Motor neuron (in vitro differentiated cells): ENCODE results near the gene SUPT6H. TPM values are rescaled to one million over a fixed set of nuclear protein-coding genes. Genes with fewer than 3 reads are reported as not detected.

ENCODE experiments used
- ATAC-seq, 8 experiments: fragments of 200-7000 bp; cut with Tn5 transposase; replicated peaks in 6 of 8; 2 replicates each; pipeline ENCODE4 v1.8.0; 2021; ENCODE audit warnings: mild to moderate bottlenecking in 8 of 8, moderate library complexity in 8 of 8
- H3K27ac ChIP-seq, 2 donors: fragments of 250-450 bp; sonication (Bioruptor Pico); 2 replicates each; pipeline ENCODE4 v1.9.0; 2021; ENCODE audit warnings: antibody characterized with exemption in 2 of 2, mild to moderate bottlenecking in 2 of 2, moderate library complexity in 1 of 2
- H3K4me1 ChIP-seq, 2 donors: fragments of 250-450 bp; sonication (Bioruptor Pico); replicated peaks in 1 of 2; 2 replicates each; pipeline ENCODE4 v1.6.1; 2021; ENCODE audit warnings: antibody characterized with exemption in 2 of 2, mild to moderate bottlenecking in 2 of 2, moderate library complexity in 1 of 2
- H3K4me3 ChIP-seq, 5 donors: fragments of 250-450 bp; sonication (Bioruptor Pico); 2 replicates each; pipeline ENCODE4 v1.9.0; 2021; ENCODE audit warnings: antibody characterized with exemption in 5 of 5, mild to moderate bottlenecking in 5 of 5, moderate library complexity in 4 of 5
- WGBS, 10 experiments: fragments of 450-650 bp; shearing (Covaris generic); methylation state at CpG; one replicate each; pipeline ENCODE4 v1.0.0; 2022; 5-methylcytosine and 5-hydroxymethylcytosine counted together
- in situ Hi-C, 9 experiments: fragments of 400-800 bp; cut with MboI; loops; one replicate each; pipeline ENCODE4 v1.15.0; 2021; ENCODE audit warnings: low sequenced_read_pairs in 9 of 9, low pct_unique_long_range_greater_than_20kb in 2 of 9; ENCODE audit not compliant: unreplicated experiment in 9 of 9
- total RNA-seq, 8 experiments: library from RNA; unstranded; fragments of 300-600 nt; gene quantifications; 2 replicates each; pipeline versions ENCODE4 v1.2.3 to v1.2.4, GENCODE V29; 2022

The SUPT6H gene
- total RNA-seq, 8 experiments from 2014 or later, result 23.1 to 109 (median 45.0) TPM

- no peak overlapping the region for H3K27ac ChIP-seq
- in situ Hi-C loops, result loop anchor here in 1 of 9 experiments (25.0 kb wide), 1 partner anchor 94 kb away; the partner anchor contains the start of gene RSKR
- H3K4me1 ChIP-seq, result peaks cover 5 to 6% of the 10 kb centered on the region in 2 donors
- no peak overlapping the region for H3K4me3 ChIP-seq
- 92% methylated on average over 2 of the region's 7 CpGs; no CpG with 5 or more reads in 8 of the 10 experiments for WGBS, 10 experiments
- ATAC-seq, result no peak
Observed at GRCh38 chr17:28706471-28707338, 44.7 kb downstream of the SUPT6H start.

GRCh38 chr17:28707339-28707720 is 45.3 kb downstream of the SUPT6H start:
- Histone ChIP-seq H3K27ac (no peak overlapping the region), H3K4me1 (peaks cover 10 to 12% of the 10 kb centered on the region in 2 donors), H3K4me3 (no peak overlapping the region)
- in situ Hi-C loops, result loop anchor here in 1 of 9 experiments (25.0 kb wide), 1 partner anchor 95 kb away; the partner anchor contains the start of gene RSKR
- no peak for ATAC-seq
- WGBS, 10 experiments, result 40 to 100% (median 75%) methylated on average over 1 to 2 of the region's 2 CpGs; no CpG with 5 or more reads in 3 of the 10 experiments

DNA sequence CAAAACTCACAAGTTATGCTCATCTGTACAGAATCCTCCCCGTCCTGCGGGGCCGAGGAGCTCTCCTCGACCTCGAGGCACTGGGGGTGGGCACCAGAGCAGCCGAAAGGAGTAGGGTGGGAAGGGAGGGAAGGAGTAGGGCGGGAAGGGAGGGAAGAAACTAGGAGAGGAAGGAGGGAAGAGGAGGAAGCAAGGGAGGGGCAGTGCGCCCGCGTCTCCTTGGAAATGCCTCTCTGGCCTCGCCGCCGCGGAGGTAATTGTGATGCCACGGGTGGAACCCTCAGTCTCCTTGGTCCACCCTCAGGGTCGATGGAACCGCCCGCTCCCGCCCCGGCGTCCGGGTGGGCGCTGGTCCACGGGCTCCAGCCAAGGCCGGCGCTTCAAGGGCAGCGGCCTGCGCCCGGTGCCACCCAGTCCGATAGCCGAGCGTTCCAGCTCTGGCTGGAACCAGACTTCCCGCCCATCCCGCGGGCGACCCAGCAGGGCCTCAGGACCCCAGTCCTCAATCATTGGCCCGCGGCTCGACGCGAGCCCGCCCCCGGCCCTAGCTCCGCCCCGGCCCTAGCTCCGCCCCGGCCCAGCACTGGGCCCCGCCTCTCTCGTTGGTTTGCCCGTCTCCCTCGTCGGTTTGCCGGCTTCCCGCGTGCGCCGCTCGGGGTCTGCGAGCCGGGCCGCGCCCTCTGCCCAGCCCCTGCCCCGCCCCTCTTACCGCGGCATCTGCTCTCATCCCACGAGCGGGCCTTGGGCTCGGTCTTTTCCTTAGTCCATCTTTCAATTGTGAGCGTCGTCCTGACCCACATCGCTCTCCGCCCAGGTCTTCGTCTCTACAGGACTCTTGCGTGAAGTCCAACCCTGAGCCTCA is 49.1 kb downstream of the SUPT6H start:
- Histone ChIP-seq H3K4me3 (peak overlapping the region; percentile 52 to 69 (median 61)), H3K27ac (peak overlapping the region; percentile 88 to 93), H3K4me1 (peaks cover 15 to 17% of the 10 kb centered on the region in 2 donors)
- in situ Hi-C loops, result loop anchor here in 1 of 9 experiments (25.0 kb wide), 1 partner anchor 99 kb away; the partner anchor contains the start of gene RSKR
- WGBS, 10 experiments, result 0% methylated on average over 1 of the region's 74 CpGs; no CpG with 5 or more reads in 9 of the 10 experiments
- peak; percentile 87 to 93 (median 92) for ATAC-seq

DNA sequence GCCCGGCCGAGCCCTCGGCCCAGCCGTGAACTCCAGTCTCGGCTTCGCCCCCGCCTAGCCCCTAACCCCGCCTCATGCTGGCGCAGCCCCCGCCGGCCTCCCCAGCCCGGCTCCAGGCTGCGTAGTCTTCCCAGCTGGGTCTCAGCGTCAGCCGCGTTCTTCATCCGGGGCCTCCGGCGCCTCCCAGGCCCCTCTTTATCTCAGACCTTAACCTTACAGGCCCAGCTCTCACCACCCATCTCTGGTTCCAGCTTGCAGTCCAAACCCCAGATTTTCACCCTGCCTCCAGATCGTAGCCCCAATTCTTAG is 49.7 kb downstream of the SUPT6H start, which contains the start of gene PROCA1:
PROCA1 (minus strand) TSS at position 166 of the 309 bp plus-strand sequence. CDS start 228 bp downstream, outside the sequence.
- WGBS, 10 experiments, result no CpG with 5 or more reads among the region's 20 CpGs
- in situ Hi-C loops, result loop anchor here in 1 of 9 experiments (25.0 kb wide), 1 partner anchor 99 kb away; the partner anchor contains the start of gene RSKR
- ATAC-seq, result peak in 2 of 8 experiments; percentile 55 to 59
- peak within 1 kb of the TSS; percentile 52 to 69 (median 61) for H3K4me3 ChIP-seq
- peaks cover 15 to 17% of the 10 kb centered on the region in 2 donors for H3K4me1 ChIP-seq
- H3K27ac ChIP-seq, result peak within 1 kb of the TSS; percentile 88 to 93

GRCh38 chr17:28712032-28712704 is 50.2 kb downstream of the SUPT6H start:
- 40 to 100% methylated on average over 1 of the region's 34 CpGs; no CpG with 5 or more reads in 8 of the 10 experiments for WGBS, 10 experiments
- ATAC-seq, result no peak
- Histone ChIP-seq H3K4me1 (peaks cover 15 to 17% of the 10 kb centered on the region in 2 donors), H3K27ac (peak overlapping the region; percentile 86), H3K4me3 (peak overlapping the region; percentile 19 to 69 (median 61))
- in situ Hi-C loops, result loop anchor here in 1 of 9 experiments (25.0 kb wide), 1 partner anchor 100 kb away; the partner anchor contains the start of gene RSKR

GRCh38 chr17:28712705-28713415 is 50.9 kb downstream of the SUPT6H start:
- Histone ChIP-seq H3K4me3 (no peak overlapping the region), H3K27ac (peak overlapping the region; percentile 86), H3K4me1 (peaks cover 15 to 17% of the 10 kb centered on the region in 2 donors)
- in situ Hi-C loops, result loop anchor here in 1 of 9 experiments (25.0 kb wide), 1 partner anchor 101 kb away; the partner anchor contains the start of gene RSKR
- WGBS, 10 experiments, result 77 to 100% (median 100%) methylated on average over 1 to 5 of the region's 7 CpGs; no CpG with 5 or more reads in 3 of the 10 experiments
- ATAC-seq, result no peak

- ATAC-seq, result no peak
- peaks cover 25 to 26% of the 10 kb centered on the region in 2 donors for H3K4me1 ChIP-seq
- no peak overlapping the region for H3K4me3 ChIP-seq
- no peak overlapping the region for H3K27ac ChIP-seq
- in situ Hi-C loops, result loop anchor here in 1 of 9 experiments (25.0 kb wide), 1 partner anchor 102 kb away; the partner anchor contains the start of gene RSKR
- WGBS, 10 experiments, result 60 to 100% (median 92%) methylated on average over 1 to 3 of the region's 3 CpGs; no CpG with 5 or more reads in 6 of the 10 experiments
Observed at GRCh38 chr17:28714281-28714680, 52.3 kb downstream of the SUPT6H start.

- no peak for ATAC-seq
- no peak overlapping the region for H3K27ac ChIP-seq
- H3K4me1 ChIP-seq, result peaks cover 19 to 21% of the 10 kb centered on the region in 2 donors
- 20 to 100% (median 100%) methylated on average over 1 to 2 of the region's 2 CpGs; no CpG with 5 or more reads in 4 of the 10 experiments for WGBS, 10 experiments
- no peak overlapping the region for H3K4me3 ChIP-seq
- in situ Hi-C loops, result loop anchor here in 1 of 9 experiments (25.0 kb wide), 1 partner anchor 103 kb away; the partner anchor contains the start of gene RSKR
Observed at GRCh38 chr17:28715217-28715616, 53.2 kb downstream of the SUPT6H start.

DNA sequence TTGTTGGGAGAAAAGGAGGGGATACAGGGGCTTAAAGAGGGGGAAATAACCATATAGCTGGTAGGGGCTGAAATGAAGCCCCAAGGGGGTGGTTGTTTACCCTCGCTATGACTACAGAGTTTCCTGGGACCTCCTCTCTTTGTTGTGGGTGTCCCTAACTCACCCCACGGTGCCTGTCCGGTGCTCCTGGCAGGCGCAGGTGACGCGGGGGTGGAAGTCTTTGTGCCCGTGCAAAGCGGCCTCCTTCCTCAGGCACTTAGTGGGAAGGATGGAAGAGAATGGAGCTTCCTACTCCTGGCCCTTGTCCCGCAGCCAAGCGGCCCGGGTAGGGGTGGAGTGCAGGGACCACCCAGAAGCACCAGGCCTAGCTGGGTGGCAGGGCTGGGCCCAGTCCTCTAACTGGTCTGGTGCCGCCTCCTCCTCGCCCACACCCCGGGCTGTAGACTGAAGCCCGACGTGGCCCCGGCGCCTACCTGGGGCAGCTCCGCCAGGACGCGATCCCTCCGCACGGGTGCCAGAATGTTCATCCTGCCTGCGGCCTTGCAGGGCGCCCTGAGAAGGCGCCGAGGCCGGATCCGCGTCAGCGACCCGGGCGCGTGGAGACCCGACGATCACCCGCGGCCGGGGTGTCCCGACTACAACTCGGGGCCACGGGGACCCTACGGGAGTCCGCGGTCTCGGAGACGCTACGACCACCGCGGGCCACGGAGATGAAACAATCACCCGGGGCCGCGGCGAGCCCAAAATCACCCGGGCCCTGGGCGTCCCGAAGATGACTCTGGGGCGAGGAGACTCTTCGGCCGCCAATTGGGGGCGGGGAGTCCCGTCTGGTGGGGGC is 55.0 kb downstream of the SUPT6H start:
- H3K4me3 ChIP-seq, result peak overlapping the region; percentile 26 to 93 (median 36)
- 0 to 20% (median 5%) methylated on average over 1 to 12 of the region's 63 CpGs; no CpG with 5 or more reads in 3 of the 10 experiments for WGBS, 10 experiments
- in situ Hi-C loops, result loop anchor here in 1 of 9 experiments (25.0 kb wide), 1 partner anchor 105 kb away; the partner anchor contains the start of gene RSKR
- peak in 3 of 8 experiments; percentile 0 to 1 (median 1) for ATAC-seq
- H3K4me1 ChIP-seq, result peaks cover 27 to 32% of the 10 kb centered on the region in 2 donors
- peak overlapping the region; percentile 45 to 65 for H3K27ac ChIP-seq

GRCh38 chr17:28717578-28718332 is 55.8 kb downstream of the SUPT6H start, which contains the start of gene RAB34:
Gene RAB34, minus strand, starts transcription at chr17:28717868. Its CDS starts 602 bp downstream, at chr17:28717266.
- peaks cover 19 to 26% of the 10 kb centered on the region in 2 donors for H3K4me1 ChIP-seq
- in situ Hi-C loops, result loop anchor here in 1 of 9 experiments (25.0 kb wide), 1 partner anchor 105 kb away; the partner anchor contains the start of gene RSKR
- peak within 1 kb of the TSS; percentile 65 to 72 for H3K27ac ChIP-seq
- 0% methylated on average over 3 of the region's 60 CpGs; no CpG with 5 or more reads in 9 of the 10 experiments for WGBS, 10 experiments
- peak within 1 kb of the TSS; percentile 26 to 93 (median 36) for H3K4me3 ChIP-seq
- peak; percentile 5 to 65 (median 47) for ATAC-seq
